ENCODE measurements around the gene TRAF6.
A peak's percentile ranks its signal among the peaks of the same experiment; 100 is the strongest.

TRAF6 gene

DNA sequence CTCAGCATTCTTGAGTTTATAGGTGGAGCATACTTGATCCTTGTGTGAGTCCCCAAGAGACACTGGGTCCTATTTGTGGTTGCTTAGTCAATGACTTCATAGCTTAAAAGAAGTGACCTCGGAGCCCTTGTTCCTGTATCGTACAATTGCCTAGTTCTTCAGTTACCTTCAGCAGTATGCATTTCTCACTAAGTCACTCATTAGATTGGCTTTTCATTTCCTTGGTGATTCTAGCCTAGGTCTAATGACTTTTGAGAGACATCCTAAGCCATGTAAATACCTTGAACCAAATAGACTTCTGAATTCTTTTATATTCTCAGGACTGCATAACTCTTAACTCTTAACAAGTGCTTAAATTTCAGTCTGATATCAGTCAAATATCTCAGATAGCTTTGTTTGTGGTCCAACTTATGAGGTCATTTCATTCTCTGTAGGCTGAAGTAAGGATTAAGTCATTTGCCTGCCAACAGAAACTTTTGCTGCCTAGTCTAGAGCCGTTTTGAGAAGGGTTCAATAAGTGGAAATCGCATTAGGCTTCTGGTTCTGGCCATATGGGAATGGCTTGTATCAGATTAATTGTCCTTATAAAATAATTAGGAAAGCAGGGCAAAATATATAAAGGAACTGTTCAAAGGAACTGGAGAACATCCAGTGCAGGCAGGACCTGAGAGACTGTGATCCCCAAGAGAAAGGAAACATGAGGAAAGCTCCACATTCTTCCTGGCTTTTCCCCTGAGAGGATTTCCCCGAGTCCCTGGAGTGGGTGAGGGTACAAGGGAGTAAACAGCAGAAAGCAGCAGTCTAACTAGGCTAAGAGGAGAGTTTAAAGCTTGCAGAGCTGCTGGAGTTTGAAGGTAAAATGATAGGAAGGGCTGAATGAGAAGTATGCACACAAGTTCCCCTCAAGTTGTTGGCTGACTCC, 39.9 kb downstream of the TRAF6 start:
- TF ChIP-seq, protein P1, sequence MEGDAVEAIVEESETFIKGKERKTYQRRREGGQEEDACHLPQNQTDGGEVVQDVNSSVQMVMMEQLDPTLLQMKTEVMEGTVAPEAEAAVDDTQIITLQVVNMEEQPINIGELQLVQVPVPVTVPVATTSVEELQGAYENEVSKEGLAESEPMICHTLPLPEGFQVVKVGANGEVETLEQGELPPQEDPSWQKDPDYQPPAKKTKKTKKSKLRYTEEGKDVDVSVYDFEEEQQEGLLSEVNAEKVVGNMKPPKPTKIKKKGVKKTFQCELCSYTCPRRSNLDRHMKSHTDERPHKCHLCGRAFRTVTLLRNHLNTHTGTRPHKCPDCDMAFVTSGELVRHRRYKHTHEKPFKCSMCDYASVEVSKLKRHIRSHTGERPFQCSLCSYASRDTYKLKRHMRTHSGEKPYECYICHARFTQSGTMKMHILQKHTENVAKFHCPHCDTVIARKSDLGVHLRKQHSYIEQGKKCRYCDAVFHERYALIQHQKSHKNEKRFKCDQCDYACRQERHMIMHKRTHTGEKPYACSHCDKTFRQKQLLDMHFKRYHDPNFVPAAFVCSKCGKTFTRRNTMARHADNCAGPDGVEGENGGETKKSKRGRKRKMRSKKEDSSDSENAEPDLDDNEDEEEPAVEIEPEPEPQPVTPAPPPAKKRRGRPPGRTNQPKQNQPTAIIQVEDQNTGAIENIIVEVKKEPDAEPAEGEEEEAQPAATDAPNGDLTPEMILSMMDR (IDR thresholded peaks at IDR 0.05; ENCODE audit: low read depth, low read length, missing control alignments): no peak
- DNase-seq (ENCODE audit: low read depth): no peak
- H3K4me3 ChIP-seq (ENCODE audit: low read depth, low read length): no peak overlapping the region
- in situ Hi-C loops (cut with HindIII; ENCODE audit: low sequenced_read_pairs): loop anchor here (5.0 to 25.0 kb wide), 2 partner anchors 173 to 658 kb away; partner anchors contain the start of gene PRR5L

DNA sequence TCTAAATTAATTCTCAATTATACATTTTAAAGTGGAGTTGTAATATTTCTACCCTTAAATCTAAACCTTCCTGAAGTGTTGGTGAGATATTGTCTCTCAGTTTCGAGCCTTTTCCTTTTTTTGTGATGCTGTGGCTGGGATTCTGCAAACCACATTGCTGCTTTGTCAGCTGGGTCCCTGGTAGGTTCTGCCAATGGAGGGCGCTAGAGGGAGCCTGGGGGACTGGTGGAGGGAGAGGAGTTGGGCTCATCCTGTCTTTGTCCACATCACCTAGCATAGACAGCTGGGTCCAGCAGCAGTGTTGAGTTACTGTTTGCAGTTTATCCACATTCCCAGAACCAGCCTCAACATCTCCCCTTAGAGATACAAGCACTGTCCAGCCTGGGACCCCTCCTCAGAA, 41.0 kb downstream of the TRAF6 start:
- no peak for DNase-seq (ENCODE audit: low read depth)
- in situ Hi-C loops (cut with HindIII; ENCODE audit: low sequenced_read_pairs): loop anchor here (25.0 kb wide), 1 partner anchor 657 kb away; no protein-coding TSS in a partner anchor
- no peak overlapping the region for H3K4me3 ChIP-seq (ENCODE audit: low read depth, low read length)
- TF ChIP-seq, protein P1 (IDR thresholded peaks at IDR 0.05; ENCODE audit: low read depth, low read length, missing control alignments): peak; percentile 42

DNA sequence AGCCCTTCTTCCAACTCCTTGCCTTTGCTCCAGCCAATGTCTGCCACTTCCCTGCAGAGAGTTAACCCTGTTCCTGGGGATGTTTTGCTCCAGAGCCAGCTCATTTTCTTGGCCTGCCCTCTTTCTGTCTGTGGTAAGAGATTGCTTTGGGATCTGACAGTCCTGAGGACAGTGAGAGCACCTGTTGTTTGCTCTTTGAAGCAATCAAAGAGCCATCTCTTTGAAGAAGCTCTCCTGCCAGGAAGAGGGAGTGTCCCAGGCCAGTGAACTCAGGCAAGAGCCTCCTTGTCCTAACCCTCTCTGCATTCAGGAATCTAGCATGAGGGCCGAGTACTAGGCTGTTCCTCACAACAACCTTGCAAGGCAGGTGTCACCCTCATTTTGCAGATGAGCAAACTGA, 42.2 kb downstream of the TRAF6 start:
- DNase-seq (ENCODE audit: low read depth): no peak
- TF ChIP-seq, protein P1 (IDR thresholded peaks at IDR 0.05; ENCODE audit: low read depth, low read length, missing control alignments): no peak
- in situ Hi-C loops (cut with HindIII; ENCODE audit: low sequenced_read_pairs): loop anchor here (25.0 kb wide), 1 partner anchor 656 kb away; no protein-coding TSS in a partner anchor
- H3K4me3 ChIP-seq (ENCODE audit: low read depth, low read length): no peak overlapping the region

DNA sequence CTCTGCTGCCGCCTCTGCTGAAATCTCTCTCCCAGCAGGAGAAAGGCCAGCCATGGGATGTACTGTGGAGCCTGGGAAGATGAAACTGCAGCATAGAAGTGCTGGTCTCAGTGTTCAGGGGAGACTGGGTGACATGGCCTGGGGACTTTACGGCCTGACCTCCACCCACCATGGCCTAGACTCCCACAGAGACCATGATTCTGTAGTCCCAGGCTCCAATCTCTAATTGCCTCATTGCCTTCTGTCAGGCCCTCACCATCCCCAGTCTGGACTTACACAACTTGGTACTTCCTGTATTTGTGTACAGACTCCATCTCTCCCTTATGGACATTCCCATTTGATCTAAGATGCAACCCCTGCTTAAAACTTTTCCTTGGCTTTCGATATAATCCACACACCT, 43.1 kb downstream of the TRAF6 start:
- in situ Hi-C loops (cut with HindIII; ENCODE audit: low sequenced_read_pairs): loop anchor here (25.0 kb wide), 1 partner anchor 655 kb away; no protein-coding TSS in a partner anchor
- H3K4me3 ChIP-seq (ENCODE audit: low read depth, low read length): no peak overlapping the region
- DNase-seq (ENCODE audit: low read depth): no peak
- TF ChIP-seq, protein P1 (IDR thresholded peaks at IDR 0.05; ENCODE audit: low read depth, low read length, missing control alignments): no peak

DNA sequence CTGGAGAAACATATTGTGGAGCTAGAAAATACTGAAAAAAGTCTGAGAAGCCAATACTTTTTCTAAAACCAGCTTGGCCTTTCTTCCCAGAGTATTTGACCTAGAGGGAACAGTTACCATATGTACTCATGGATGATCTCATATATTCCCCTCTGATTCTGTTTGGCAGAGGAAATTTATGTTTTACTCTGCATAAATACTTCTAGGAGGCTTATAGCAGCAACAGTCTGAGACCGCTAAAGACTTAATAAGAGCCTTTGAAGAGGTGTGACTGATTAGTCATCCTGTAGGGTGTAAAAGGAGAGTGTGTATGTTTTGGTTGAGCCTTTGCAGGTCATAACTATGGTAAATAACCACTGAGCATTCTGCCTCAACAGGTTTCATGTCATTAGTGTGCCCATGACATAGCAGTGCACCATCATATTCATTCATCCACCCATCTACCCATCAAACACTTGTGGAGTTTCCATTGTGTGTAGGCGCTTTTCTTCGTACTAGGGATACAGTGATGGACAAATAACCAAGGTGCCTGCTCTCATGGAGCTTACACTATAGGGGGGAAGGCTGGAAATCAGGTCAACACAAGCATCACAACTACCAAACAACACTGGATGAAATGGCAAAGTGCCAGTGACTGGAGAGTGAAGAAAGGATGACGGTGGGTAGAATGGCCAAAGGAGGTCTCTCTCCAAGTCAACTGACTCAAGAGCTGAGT, 44.5 kb downstream of the TRAF6 start:
- TF ChIP-seq, protein P1 (IDR thresholded peaks at IDR 0.05; ENCODE audit: low read depth, low read length, missing control alignments): no peak
- in situ Hi-C loops (cut with HindIII; ENCODE audit: low sequenced_read_pairs): loop anchor here (25.0 kb wide), 1 partner anchor 653 kb away; no protein-coding TSS in a partner anchor
- DNase-seq (ENCODE audit: low read depth): no peak

DNA sequence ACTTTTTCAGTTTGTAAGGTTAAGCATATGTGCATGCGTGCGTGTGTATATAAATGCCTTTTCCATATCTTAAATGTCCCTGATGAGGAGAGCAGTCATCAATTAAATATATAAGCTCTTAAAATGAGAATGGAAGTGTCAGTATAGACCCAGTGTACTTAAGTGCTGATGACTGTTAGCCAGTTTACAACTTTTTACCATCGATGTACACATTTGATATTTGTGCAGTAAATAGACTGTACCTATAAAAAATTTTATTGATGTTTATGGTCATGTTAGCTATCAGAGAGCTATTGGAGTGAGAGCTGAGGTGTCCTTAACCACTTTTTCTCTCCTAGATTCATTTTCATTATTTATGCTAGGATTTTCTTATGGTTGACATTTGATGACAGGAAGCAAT, 45.4 kb downstream of the TRAF6 start:
- DNase-seq (ENCODE audit: low read depth): no peak
- TF ChIP-seq, protein P1 (IDR thresholded peaks at IDR 0.05; ENCODE audit: low read depth, low read length, missing control alignments): no peak
- in situ Hi-C loops (cut with HindIII; ENCODE audit: low sequenced_read_pairs): loop anchor here (25.0 kb wide), 1 partner anchor 652 kb away; no protein-coding TSS in a partner anchor
- no peak overlapping the region for H3K4me3 ChIP-seq (ENCODE audit: low read depth, low read length)

More for the DNA sequence above, 44.5 kb downstream of the TRAF6 start:
- H3K4me3 ChIP-seq (ENCODE audit: low read depth, low read length): no peak overlapping the region

All from astrocyte of the cerebellum (primary cell).